DMS 273 (cell line): ENCODE data around the gene SDK1.

Experiments
- DNase-seq: peaks from one replicate; lab custom pipeline; 2025; ENCODE audit not compliant: unreplicated experiment; lab: John Stamatoyannopoulos, UW

Gene SDK1

GRCh38 chr7:4025694-4026615 is 724.9 kb downstream of the SDK1 start:
- DNase-seq, result no peak

- no peak for DNase-seq
These were observed 726.0 kb downstream of the SDK1 start for GRCh38 chr7:4026941-4027486.

- DNase-seq, result no peak
These were observed 727.2 kb downstream of the SDK1 start for GRCh38 chr7:4028221-4028620.

- no peak for DNase-seq
These were observed 728.9 kb downstream of the SDK1 start for GRCh38 chr7:4029941-4030340.

GRCh38 chr7:4030346-4030950 is 729.4 kb downstream of the SDK1 start:
- no peak for DNase-seq

- DNase-seq, result no peak
These were observed 732.9 kb downstream of the SDK1 start for GRCh38 chr7:4033996-4034395.

- DNase-seq, result no peak
These were observed 736.3 kb downstream of the SDK1 start for GRCh38 chr7:4037308-4037707.

- no peak for DNase-seq
These were observed 736.8 kb downstream of the SDK1 start for GRCh38 chr7:4037877-4038276.

- no peak for DNase-seq
These were observed 739.3 kb downstream of the SDK1 start for GRCh38 chr7:4040109-4040928.

GRCh38 chr7:4042402-4043045 is 741.5 kb downstream of the SDK1 start:
- no peak for DNase-seq

GRCh38 chr7:4043988-4044387 is 742.9 kb downstream of the SDK1 start:
- no peak for DNase-seq

- no peak for DNase-seq
These were observed 744.4 kb downstream of the SDK1 start for GRCh38 chr7:4045450-4045849.

- DNase-seq, result no peak
These were observed 744.9 kb downstream of the SDK1 start for GRCh38 chr7:4045975-4046374.

- no peak for DNase-seq
These were observed 747.3 kb downstream of the SDK1 start for GRCh38 chr7:4048336-4048735.

- DNase-seq, result no peak
These were observed 748.1 kb downstream of the SDK1 start for GRCh38 chr7:4049202-4049601.

- no peak for DNase-seq
These were observed 749.1 kb downstream of the SDK1 start for GRCh38 chr7:4050126-4050660.

GRCh38 chr7:4051696-4052095 is 750.6 kb downstream of the SDK1 start:
- no peak for DNase-seq

- DNase-seq, result no peak
These were observed 751.1 kb downstream of the SDK1 start for GRCh38 chr7:4052130-4052529.

- DNase-seq, result no peak
These were observed 753.1 kb downstream of the SDK1 start for GRCh38 chr7:4054158-4054557.

GRCh38 chr7:4056552-4057288 is 755.7 kb downstream of the SDK1 start:
- no peak for DNase-seq
